Liver (tissue), 9 donors: ENCODE data around the gene MARS1. TPM values are rescaled to one million over a fixed set of nuclear protein-coding genes. Genes with fewer than 3 reads are reported as not detected.

Experiments
- DNase-seq: peaks from one replicate; pipeline ENCODE4 v3.0.0-alpha.2; 2017; ENCODE audit warnings: low spot score
- H3K27ac ChIP-seq, 2 donors: one replicate each; pipeline ENCODE4 v1.7.0; 2013; ENCODE audit warnings: inconsistent platforms in 2 of 2, low read length in 2 of 2, control low read depth in 1 of 2, low read depth in 1 of 2, mild to moderate bottlenecking in 1 of 2
- H3K27me3 ChIP-seq, 4 donors: one replicate each; pipeline versions ENCODE4 v1.6.1 to v1.7.0; 2013; ENCODE audit warnings: low read length in 3 of 4, inconsistent platforms in 1 of 4, mild to moderate bottlenecking in 1 of 4, moderate library complexity in 1 of 4; ENCODE audit not compliant: control insufficient read depth in 4 of 4, insufficient read depth in 4 of 4
- H3K36me3 ChIP-seq, 4 donors: one replicate each; pipeline versions ENCODE4 v1.6.1 to v1.7.0; 2013; ENCODE audit warnings: low read length in 3 of 4, mild to moderate bottlenecking in 3 of 4, low read depth in 1 of 4, moderate library complexity in 1 of 4; ENCODE audit not compliant: control insufficient read depth in 4 of 4, insufficient read depth in 3 of 4
- H3K4me1 ChIP-seq, 4 donors: one replicate each; pipeline versions ENCODE4 v1.6.1 to v1.7.0; 2013; ENCODE audit warnings: low read length in 3 of 4, mild to moderate bottlenecking in 3 of 4, moderate library complexity in 1 of 4; ENCODE audit not compliant: control insufficient read depth in 4 of 4, insufficient read depth in 4 of 4
- H3K4me3 ChIP-seq, 3 donors: one replicate each; pipeline versions ENCODE4 v1.6.1 to v1.7.0; 2013; ENCODE audit warnings: low read length in 3 of 3, control low read depth in 1 of 3, low read depth in 1 of 3, mild to moderate bottlenecking in 1 of 3
- H3K9ac ChIP-seq, 2 donors: one replicate each; pipeline ENCODE4 v1.7.0; 2013; ENCODE audit warnings: low read length in 2 of 2, mild to moderate bottlenecking in 2 of 2, moderate library complexity in 2 of 2, control low read depth in 1 of 2, low read depth in 1 of 2
- H3K9me3 ChIP-seq, 4 donors: one replicate each; pipeline versions ENCODE4 v1.6.1 to v1.7.0; 2013; ENCODE audit warnings: low read length in 3 of 4; ENCODE audit not compliant: control insufficient read depth in 4 of 4
- ATF3 ChIP-seq: IDR thresholded peaks from 2 replicates; pipeline ENCODE4 v1.6.1; 2016; ENCODE audit warnings: antibody characterized with exemption
- CTCF ChIP-seq: fragments of 150-350 bp; IDR thresholded peaks from 2 replicates; pipeline ENCODE4 v1.5.1; 2017; ENCODE audit warnings: improper control_type of control experiment, low read depth, low read length; ENCODE audit not compliant: missing input control
- EGR1 ChIP-seq, 2 donors: IDR thresholded peaks; 2 replicates each; pipeline ENCODE4 v1.6.1; 2016 to 2018; ENCODE audit warnings: antibody characterized with exemption in 2 of 2, low read depth in 2 of 2
- FOXA1 ChIP-seq: IDR thresholded peaks from 2 replicates; pipeline ENCODE4 v1.6.1; 2016; ENCODE audit warnings: antibody characterized with exemption
- GABPA ChIP-seq, 2 donors: IDR thresholded peaks in 1 of 2; conservative IDR thresholded peaks in 1 of 2; 2 replicates each; pipeline ENCODE4 v1.6.1; 2016; ENCODE audit warnings: antibody characterized with exemption in 2 of 2, mild to moderate bottlenecking in 1 of 2, moderate library complexity in 1 of 2
- HNF4A ChIP-seq, 2 donors: conservative IDR thresholded peaks; 2 replicates each; pipeline ENCODE4 v1.6.1; 2016; ENCODE audit warnings: antibody characterized with exemption in 2 of 2, mild to moderate bottlenecking in 2 of 2
- HNF4G ChIP-seq: IDR thresholded peaks from 2 replicates; pipeline ENCODE4 v1.6.1; 2016; ENCODE audit warnings: antibody characterized with exemption
- JUND ChIP-seq, 2 donors: IDR thresholded peaks; 2 replicates each; pipeline ENCODE4 v1.6.1; 2016; ENCODE audit warnings: antibody characterized with exemption in 2 of 2
- NR2F2 ChIP-seq: IDR thresholded peaks from 2 replicates; pipeline ENCODE4 v1.6.1; 2016; ENCODE audit warnings: antibody characterized with exemption
- RAD21 ChIP-seq, 2 donors: IDR thresholded peaks; 2 replicates each; pipeline ENCODE4 v1.6.1; 2016; ENCODE audit warnings: antibody characterized with exemption in 2 of 2, mild to moderate bottlenecking in 2 of 2
- RXRA ChIP-seq, 2 donors: IDR thresholded peaks; 2 replicates each; pipeline ENCODE4 v1.6.1; 2017 to 2018; ENCODE audit warnings: antibody characterized with exemption in 2 of 2, mild to moderate bottlenecking in 1 of 2
- SP1 ChIP-seq: IDR thresholded peaks from 2 replicates; pipeline ENCODE4 v1.6.1; 2018; ENCODE audit warnings: antibody characterized with exemption, mild to moderate bottlenecking
- TAF1 ChIP-seq: conservative IDR thresholded peaks from 2 replicates; pipeline ENCODE4 v1.6.1; 2016; ENCODE audit warnings: antibody characterized with exemption, mild to moderate bottlenecking
- YY1 ChIP-seq: IDR thresholded peaks from 2 replicates; pipeline ENCODE4 v1.6.1; 2016; ENCODE audit warnings: antibody characterized with exemption, mild to moderate bottlenecking
- ZBTB33 ChIP-seq: IDR thresholded peaks from 2 replicates; pipeline ENCODE4 v1.6.1; 2016; ENCODE audit warnings: antibody characterized with exemption
- WGBS: extraction: QIAGEN DNeasy Blood & Tissue Kit; methylation state at CpG from one replicate; pipeline ENCODE4 v1.1.7; 2013; 5-methylcytosine and 5-hydroxymethylcytosine counted together
- polyA plus RNA-seq, 2 donors: library from polyadenylated mRNA; stranded (reverse) in 1 of 2; unstranded in 1 of 2; fragments of 200-250 nt in 1 of 2; fragments of >200 nt in 1 of 2; fragmentation: Nextera tagmentation in 1 of 2; extraction: Ambion mirVana in 1 of 2; gene quantifications; one replicate each; pipeline versions ENCODE4 v1.2.1 to v1.2.3, GENCODE V29; 2013 to 2015
- total RNA-seq, 2 donors: library from RNA; depleted of rRNA; stranded (reverse); fragments of >200 nt; gene quantifications; one replicate each; pipeline ENCODE4 v1.2.3, GENCODE V29; 2014
- TF ChIP-seq, protein P1 (sequence below): IDR thresholded peaks from 2 replicates; pipeline ENCODE4 v1.6.1; 2016; ENCODE audit warnings: antibody characterized with exemption, mild to moderate bottlenecking
- TF ChIP-seq, protein P2 (sequence below): IDR thresholded peaks from 2 replicates; pipeline ENCODE4 v1.6.1; 2016; ENCODE audit warnings: antibody characterized with exemption
- donor health status: healthy.
- donor health status: healthy.
- donor health status: healthy.
- donor health status: healthy.
- donor health status: healthy.

The MARS1 gene
- total and polyA plus RNA-seq, 4 donors, result 43.9 to 83.3 (median 56.0) TPM

GRCh38 chr12:57465747-57466505 is 21.9 kb upstream of the MARS1 start:
- no peaks in the 10 kb centered on the region for H3K27me3 ChIP-seq
- H3K27ac ChIP-seq, result no peak overlapping the region
- DNase-seq, result no peak
- H3K9ac ChIP-seq, result no peak overlapping the region
- no peak overlapping the region for H3K4me3 ChIP-seq
- H3K4me1 ChIP-seq, result peaks cover 4 to 21% (median 14%) of the 10 kb centered on the region in 4 donors
- 79% methylated on average over 14 of the region's 14 CpGs for WGBS
- TF ChIP-seq EGR1 (IDR thresholded peaks at IDR 0.05; ENCODE audit: low read depth in 2 of 2), result no peak
- TF ChIP-seq, protein P1, sequence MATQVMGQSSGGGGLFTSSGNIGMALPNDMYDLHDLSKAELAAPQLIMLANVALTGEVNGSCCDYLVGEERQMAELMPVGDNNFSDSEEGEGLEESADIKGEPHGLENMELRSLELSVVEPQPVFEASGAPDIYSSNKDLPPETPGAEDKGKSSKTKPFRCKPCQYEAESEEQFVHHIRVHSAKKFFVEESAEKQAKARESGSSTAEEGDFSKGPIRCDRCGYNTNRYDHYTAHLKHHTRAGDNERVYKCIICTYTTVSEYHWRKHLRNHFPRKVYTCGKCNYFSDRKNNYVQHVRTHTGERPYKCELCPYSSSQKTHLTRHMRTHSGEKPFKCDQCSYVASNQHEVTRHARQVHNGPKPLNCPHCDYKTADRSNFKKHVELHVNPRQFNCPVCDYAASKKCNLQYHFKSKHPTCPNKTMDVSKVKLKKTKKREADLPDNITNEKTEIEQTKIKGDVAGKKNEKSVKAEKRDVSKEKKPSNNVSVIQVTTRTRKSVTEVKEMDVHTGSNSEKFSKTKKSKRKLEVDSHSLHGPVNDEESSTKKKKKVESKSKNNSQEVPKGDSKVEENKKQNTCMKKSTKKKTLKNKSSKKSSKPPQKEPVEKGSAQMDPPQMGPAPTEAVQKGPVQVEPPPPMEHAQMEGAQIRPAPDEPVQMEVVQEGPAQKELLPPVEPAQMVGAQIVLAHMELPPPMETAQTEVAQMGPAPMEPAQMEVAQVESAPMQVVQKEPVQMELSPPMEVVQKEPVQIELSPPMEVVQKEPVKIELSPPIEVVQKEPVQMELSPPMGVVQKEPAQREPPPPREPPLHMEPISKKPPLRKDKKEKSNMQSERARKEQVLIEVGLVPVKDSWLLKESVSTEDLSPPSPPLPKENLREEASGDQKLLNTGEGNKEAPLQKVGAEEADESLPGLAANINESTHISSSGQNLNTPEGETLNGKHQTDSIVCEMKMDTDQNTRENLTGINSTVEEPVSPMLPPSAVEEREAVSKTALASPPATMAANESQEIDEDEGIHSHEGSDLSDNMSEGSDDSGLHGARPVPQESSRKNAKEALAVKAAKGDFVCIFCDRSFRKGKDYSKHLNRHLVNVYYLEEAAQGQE, result no peak
- no peak for TF ChIP-seq ATF3
- TF ChIP-seq, protein P2, sequence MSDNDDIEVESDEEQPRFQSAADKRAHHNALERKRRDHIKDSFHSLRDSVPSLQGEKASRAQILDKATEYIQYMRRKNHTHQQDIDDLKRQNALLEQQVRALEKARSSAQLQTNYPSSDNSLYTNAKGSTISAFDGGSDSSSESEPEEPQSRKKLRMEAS, result no peak
- TF ChIP-seq RXRA (IDR thresholded peaks at IDR 0.05), result no peak
- TF ChIP-seq GABPA (IDR thresholded peaks at IDR 0.05 in 1 of 2, conservative IDR thresholded peaks at IDR 0.05 in 1 of 2), result no peak
- TF ChIP-seq SP1, result no peak
- no peak for TF ChIP-seq HNF4G
- TF ChIP-seq TAF1, result no peak
- no peaks in the 10 kb centered on the region for H3K9me3 ChIP-seq
- no peaks in the 10 kb centered on the region for H3K36me3 ChIP-seq

GRCh38 chr12:57467212-57467874 is 20.5 kb upstream of the MARS1 start:
- Histone ChIP-seq H3K27ac (no peak overlapping the region), H3K9ac (no peak overlapping the region), H3K36me3 (peaks cover 0 to 2% (median 0%) of the 10 kb centered on the region in 4 donors), H3K4me3 (no peak overlapping the region), H3K9me3 (no peaks in the 10 kb centered on the region), H3K27me3 (no peaks in the 10 kb centered on the region), H3K4me1 (peaks cover 0 to 9% (median 3%) of the 10 kb centered on the region in 4 donors)
- WGBS, result 87% methylated on average over 12 of the region's 12 CpGs
- DNase-seq, result no peak
- TF ChIP-seq ZBTB33 (no peak), CTCF (no peak), HNF4A (conservative IDR thresholded peaks at IDR 0.05) (no peak), YY1 (no peak), SP1 (no peak), JUND (IDR thresholded peaks at IDR 0.05) (no peak), GABPA (IDR thresholded peaks at IDR 0.05 in 1 of 2, conservative IDR thresholded peaks at IDR 0.05 in 1 of 2) (no peak), FOXA1 (no peak), HNF4G (no peak), TAF1 (no peak), RXRA (IDR thresholded peaks at IDR 0.05) (no peak), RAD21 (IDR thresholded peaks at IDR 0.05) (no peak), ATF3 (no peak), NR2F2 (no peak)
- TF ChIP-seq, protein P2, result no peak
- TF ChIP-seq, protein P1, result no peak
